GM23338 (cell line): Measurements from ENCODE around the gene CHN1. TPM values are rescaled to one million over a fixed set of nuclear protein-coding genes. Genes with fewer than 3 reads are reported as not detected.

ENCODE experiments used
- ATAC-seq: fragments of 200-7000 bp; cut with Tn5 transposase; 3 replicates; pipeline ENCODE4 v1.9.1; 2020
- DNase-seq: peaks from one replicate; pipeline ENCODE4 v3.0.0-alpha.2; 2015; ENCODE audit warnings: low spot score
- H2AFZ ChIP-seq: fragments of 200-600 bp; sonication (generic); 2 replicates; pipeline ENCODE4 v1.8.0; 2016; ENCODE audit warnings: antibody characterized with exemption, mild to moderate bottlenecking, moderate library complexity
- H3F3A ChIP-seq: fragments of 200-600 bp; sonication (generic); replicated peaks from 2 replicates; pipeline ENCODE4 v1.8.0; 2017; ENCODE audit warnings: antibody characterized with exemption, mixed run types, low read depth
- H3K27ac ChIP-seq: fragments of 200-600 bp; sonication (generic); 2 replicates; pipeline ENCODE4 v1.6.1; 2016; ENCODE audit warnings: low read depth
- H3K27me3 ChIP-seq: fragments of 200-600 bp; sonication (generic); 2 replicates; pipeline ENCODE4 v1.8.0; 2016; ENCODE audit warnings: mild to moderate bottlenecking, mixed run types, moderate library complexity; ENCODE audit not compliant: insufficient read depth
- H3K36me3 ChIP-seq: fragments of 200-600 bp; sonication (generic); 2 replicates; pipeline ENCODE4 v1.8.0; 2016; ENCODE audit warnings: mild to moderate bottlenecking; ENCODE audit not compliant: insufficient read depth
- H3K4me1 ChIP-seq: fragments of 200-600 bp; sonication (generic); 2 replicates; pipeline ENCODE4 v1.8.0; 2016; ENCODE audit warnings: mild to moderate bottlenecking, moderate library complexity; ENCODE audit not compliant: insufficient read depth
- H3K4me2 ChIP-seq: fragments of 200-600 bp; sonication (generic); 2 replicates; pipeline ENCODE4 v1.7.1; 2017; ENCODE audit warnings: mixed run types
- H3K4me3 ChIP-seq: fragments of 200-600 bp; sonication (generic); 2 replicates; pipeline ENCODE4 v1.6.1; 2016; ENCODE audit warnings: mixed run types
- H3K79me2 ChIP-seq: fragments of 200-600 bp; sonication (generic); replicated peaks from 2 replicates; pipeline ENCODE4 v1.8.0; 2017; ENCODE audit warnings: mild to moderate bottlenecking; ENCODE audit not compliant: insufficient read depth
- H3K9me2 ChIP-seq: fragments of 200-600 bp; sonication (generic); 2 replicates; pipeline ENCODE4 v1.8.0; 2017; ENCODE audit not compliant: insufficient read depth
- H4K20me1 ChIP-seq: fragments of 200-600 bp; sonication (generic); replicated peaks from 2 replicates; pipeline ENCODE4 v1.8.0; 2017; ENCODE audit warnings: mild to moderate bottlenecking; ENCODE audit not compliant: insufficient read depth
- H3K27ac Mint-ChIP-seq: 2 replicates; pipeline ENCODE4 v1.8.0; 2020; ENCODE audit warnings: inconsistent platforms, mild to moderate bottlenecking, moderate library complexity, mixed read lengths
- H3K27me3 Mint-ChIP-seq: 3 replicates; pipeline ENCODE4 v1.8.0; 2022; ENCODE audit warnings: low read depth, mild to moderate bottlenecking, moderate library complexity, mixed read lengths, inconsistent platforms; ENCODE audit not compliant: insufficient read depth, poor library complexity
- H3K36me3 Mint-ChIP-seq: 3 replicates; pipeline ENCODE4 v1.8.0; 2021; ENCODE audit warnings: low read depth, mild to moderate bottlenecking, inconsistent platforms, moderate library complexity, mixed read lengths
- H3K4me1 Mint-ChIP-seq: 3 replicates; pipeline ENCODE4 v1.8.0; 2020; ENCODE audit warnings: mild to moderate bottlenecking, inconsistent platforms, mixed read lengths
- H3K4me3 Mint-ChIP-seq: 3 replicates; pipeline ENCODE4 v1.8.0; 2021; ENCODE audit warnings: moderate library complexity, mild to moderate bottlenecking, inconsistent platforms, mixed read lengths
- H3K9me3 Mint-ChIP-seq: 3 replicates; pipeline ENCODE4 v1.8.0; 2020; ENCODE audit warnings: moderate library complexity, mild to moderate bottlenecking, inconsistent platforms, mixed read lengths
- ETS1 ChIP-seq: IDR thresholded peaks from 2 replicates; pipeline ENCODE4 v1.6.1; 2016; ENCODE audit warnings: antibody characterized with exemption
- EZH2phosphoT487 ChIP-seq: fragments of 200-600 bp; sonication (generic); IDR thresholded peaks from one replicate; pipeline ENCODE4 v1.8.1; 2018; ENCODE audit warnings: antibody characterized with exemption; ENCODE audit not compliant: unreplicated experiment
- JUNB ChIP-seq: IDR thresholded peaks from one replicate; pipeline ENCODE4 v1.6.1; 2016; ENCODE audit warnings: antibody characterized with exemption; ENCODE audit not compliant: unreplicated experiment
- POLR2AphosphoS5 ChIP-seq: IDR thresholded peaks from 2 replicates; pipeline ENCODE4 v1.6.1; 2016; ENCODE audit warnings: antibody characterized with exemption, low read depth
- REST ChIP-seq: IDR thresholded peaks from one replicate; pipeline ENCODE4 v1.6.1; 2018; ENCODE audit warnings: antibody characterized with exemption; ENCODE audit not compliant: unreplicated experiment
- ZNF114 ChIP-seq: fragments of 250-450 bp; sonication (Bioruptor Pico); IDR thresholded peaks from 2 replicates; pipeline ENCODE4 v1.5.0; 2020; ENCODE audit warnings: mild to moderate bottlenecking, moderate library complexity
- ZNF331 ChIP-seq: fragments of 250-450 bp; sonication (Bioruptor Pico); IDR thresholded peaks from 2 replicates; pipeline ENCODE4 v1.5.0; 2020; ENCODE audit warnings: low read depth, mild to moderate bottlenecking, moderate library complexity
- ZNF462 ChIP-seq: fragments of 250-450 bp; sonication (Bioruptor Pico); IDR thresholded peaks from 2 replicates; pipeline ENCODE4 v1.5.0; 2020; ENCODE audit warnings: mild to moderate bottlenecking, moderate library complexity
- polyA plus RNA-seq: library from polyadenylated mRNA; unstranded; fragments of >200 nt; fragmentation: Nextera tagmentation; extraction: Ambion mirVana; gene quantifications from 2 replicates; pipeline ENCODE4 v1.2.1, GENCODE V29; 2016
- total RNA-seq: library from RNA; depleted of rRNA; stranded (reverse); fragments of >200 nt; shearing (Covaris generic); gene quantifications from 2 replicates; pipeline ENCODE4 v1.2.3, GENCODE V29; 2014

The CHN1 gene
- total and polyA plus RNA-seq, 2 experiments from 2014 or later: 28.1 to 36.5 TPM

- Mint-ChIP-seq H3K4me1 (peaks cover 9% of the 10 kb centered on the region), H3K9me3 (no peaks in the 10 kb centered on the region), H3K27me3 (peaks cover 8% of the 10 kb centered on the region), H3K4me3 (no peak overlapping the region), H3K27ac (peak overlapping the region; percentile 85; the same call in 1 of the 2 replicates), H3K36me3 (peaks cover 19% of the 10 kb centered on the region; the same call in 2 of the 3 replicates)
- Histone ChIP-seq H4K20me1 (no peaks in the 10 kb centered on the region), H3F3A (no peaks in the 10 kb centered on the region), H3K79me2 (0 out of 2 replicates have a peak, but pooled peaks cover 3% of the 10 kb centered on the region), H3K9me2 (no peaks in the 10 kb centered on the region), H3K27ac (peak overlapping the region; percentile 69; the same call in 1 of the 2 replicates), H3K4me3 (no peak overlapping the region), H2AFZ (no peak overlapping the region), H3K4me1 (0 out of 2 replicates have a peak, but pooled peaks cover 4% of the 10 kb centered on the region), H3K4me2 (no peak overlapping the region), H3K27me3 (no peaks in the 10 kb centered on the region), H3K36me3 (no peaks in the 10 kb centered on the region)
- DNase-seq (no peak), ATAC-seq (no peak)
- TF ChIP-seq REST (no peak), JUNB (no peak), ETS1 (no peak), ZNF331 (CRISPR knock-in tag) (no peak), POLR2AphosphoS5 (no peak), ZNF462 (CRISPR knock-in tag) (no peak), EZH2phosphoT487 (no peak), ZNF114 (no peak)
Observed at GRCh38 chr2:174897286-174897685, 107.9 kb downstream of the CHN1 start.
